HepG2 (cell line): ENCODE measurements around the gene HTR4. TPM values are rescaled to one million over a fixed set of nuclear protein-coding genes. Genes with fewer than 3 reads are reported as not detected.

Source experiments
- ATAC-seq: fragments of 200-7000 bp; cut with Tn5 transposase; 3 replicates; pipeline ENCODE4 v1.9.1; 2020; ENCODE audit warnings: mild to moderate bottlenecking, moderate library complexity
- BruUV-seq: library from RNA; stranded (reverse); fragments of 400-500 nt; replicated peaks from 2 replicates; lab custom pipeline; 2021; lab: Mats Ljungman, UMichigan
- CTCF ChIA-PET: fragments of 300-600 bp; formaldehyde crosslinking; extraction: SDS; loops from one replicate; lab custom pipeline; 2021; ENCODE audit warnings: low total read pairs, inconsistent platforms, low intra/inter-chr PET ratio; lab: Yijun Ruan, JAX
- POLR2A ChIA-PET: fragments of 350-600 bp; sonication (Branson Sonifier 250); formaldehyde crosslinking; loops from one replicate; lab custom pipeline; 2020; ENCODE audit warnings: antibody characterized with exemption, inconsistent platforms; lab: Yijun Ruan, JAX
- DNase-seq: peaks from one replicate; pipeline ENCODE4 v3.0.0-alpha.2; 2015; ENCODE audit warnings: low spot score
- FAIRE-seq: peaks from 3 replicates; lab custom pipeline; 2011; peaks lifted over from hg19 to GRCh38; lab: Jason Lieb, UNC
- H2AFZ ChIP-seq: one replicate; pipeline ENCODE4 v1.6.1; 2011; ENCODE audit warnings: low read length, inconsistent platforms
- H3K27ac ChIP-seq: fragments of 300-600 bp; 3 replicates; pipeline ENCODE4 v1.8.0; 2011; ENCODE audit warnings: mixed run types, mild to moderate bottlenecking, mixed read lengths, low read length, inconsistent platforms; ENCODE audit not compliant: insufficient read depth; ENCODE audit errors: extremely low read length
- H3K27me3 ChIP-seq, 2 experiments: fragments of 200-600 bp in 1 of 2; 2 replicates in 1 of 2; 3 replicates in 1 of 2; pipeline versions ENCODE4 v1.6.0 to v1.8.0; 2011; ENCODE audit warnings: low read length in 2 of 2, mild to moderate bottlenecking in 2 of 2, moderate library complexity in 2 of 2, inconsistent platforms in 1 of 2; ENCODE audit not compliant: insufficient read depth in 2 of 2, control insufficient read depth in 1 of 2
- H3K36me3 ChIP-seq, 2 experiments: fragments of 200-600 bp in 1 of 2; replicated peaks in 1 of 2; 2 replicates in 1 of 2; 3 replicates in 1 of 2; pipeline versions ENCODE4 v1.5.1 to v1.8.0; 2011; ENCODE audit warnings: low read length in 2 of 2, inconsistent platforms in 1 of 2; ENCODE audit not compliant: insufficient read depth in 2 of 2, control insufficient read depth in 1 of 2
- H3K4me1 ChIP-seq: 2 replicates; pipeline ENCODE4 v1.5.1; 2012; ENCODE audit warnings: low read length, inconsistent platforms; ENCODE audit not compliant: insufficient read depth
- H3K4me2 ChIP-seq: 2 replicates; pipeline ENCODE4 v1.6.0; 2011; ENCODE audit warnings: low read depth, low read length, inconsistent platforms
- H3K4me3 ChIP-seq, 3 experiments: fragments of 200-600 bp in 1 of 3; sonication (generic), shearing (Covaris generic) in 1 of 3; replicated peaks in 1 of 3; 2 replicates each; pipeline ENCODE4 v1.5.1; 2011 to 2016; ENCODE audit warnings: low read length in 3 of 3, inconsistent platforms in 2 of 3, low read depth in 2 of 3, mild to moderate bottlenecking in 2 of 3, control low read depth in 1 of 3, mixed read lengths in 1 of 3; ENCODE audit not compliant: insufficient read depth in 1 of 3
- H3K79me2 ChIP-seq: one replicate; pipeline ENCODE4 v1.6.1; 2011; ENCODE audit warnings: low read length, inconsistent platforms; ENCODE audit not compliant: insufficient read depth
- H3K9ac ChIP-seq: 2 replicates; pipeline ENCODE4 v1.6.0; 2011; ENCODE audit warnings: mild to moderate bottlenecking, low read depth, low read length, inconsistent platforms; ENCODE audit not compliant: insufficient read depth
- H3K9me3 ChIP-seq: 2 replicates; pipeline ENCODE4 v1.5.1; 2012; ENCODE audit warnings: mild to moderate bottlenecking, low read length
- H4K20me1 ChIP-seq: 2 replicates; pipeline ENCODE4 v1.6.0; 2011; ENCODE audit warnings: inconsistent platforms, mild to moderate bottlenecking, low read length, moderate library complexity; ENCODE audit not compliant: insufficient read depth
- FOXC1 ChIP-seq: sonication (generic); formaldehyde crosslinking; IDR thresholded peaks from 2 replicates; pipeline ENCODE4 v1.8.0; 2022; ENCODE audit warnings: mild to moderate bottlenecking, missing genetic modification reagents, borderline replicate concordance
- SETDB1 ChIP-seq: sonication (generic); formaldehyde crosslinking; IDR thresholded peaks from 2 replicates; pipeline ENCODE4 v1.5.1; 2020; ENCODE audit warnings: missing genetic modification reagents, mild to moderate bottlenecking, borderline replicate concordance
- SOX5 ChIP-seq: IDR thresholded peaks from 2 replicates; pipeline ENCODE4 v1.6.1; 2016; ENCODE audit warnings: borderline replicate concordance
- ZBTB4 ChIP-seq: sonication (generic); formaldehyde crosslinking; IDR thresholded peaks from 2 replicates; pipeline ENCODE4 v1.4.0; 2020; ENCODE audit warnings: missing genetic modification reagents, mild to moderate bottlenecking, borderline replicate concordance
- ZNF414 ChIP-seq: sonication (generic); formaldehyde crosslinking; IDR thresholded peaks from 2 replicates; pipeline ENCODE4 v1.5.0; 2020; ENCODE audit warnings: missing genetic modification reagents
- ZNF550 ChIP-seq: sonication (generic); formaldehyde crosslinking; IDR thresholded peaks from 2 replicates; pipeline ENCODE4 v1.4.0; 2020; ENCODE audit warnings: mild to moderate bottlenecking, missing genetic modification reagents, borderline replicate concordance
- ZNF747 ChIP-seq: sonication (generic); formaldehyde crosslinking; IDR thresholded peaks from 2 replicates; pipeline ENCODE4 v1.8.1; 2023; ENCODE audit warnings: missing genetic modification reagents, mild to moderate bottlenecking, borderline replicate concordance
- WGBS: methylation state at CpG from one replicate; pipeline ENCODE4 v1.1.6; 2017; ENCODE audit warnings: low lambda C conversion rate; 5-methylcytosine and 5-hydroxymethylcytosine counted together
- in situ Hi-C: cut with HindIII; loops from 2 replicates; pipeline ENCODE4 v1.10.0; 2017; ENCODE audit warnings: low pct_unique_long_range_greater_than_20kb; ENCODE audit not compliant: extremely low pct_ligation_motif_present
- intact Hi-C: fragments of 100-400 bp; cut with micrococcal nuclease; formaldehyde crosslinking; loops from one replicate; pipeline ENCODE4 v1.10.0; 2022; ENCODE audit not compliant: unreplicated experiment
- polyA plus RNA-seq, 8 experiments: library from polyadenylated mRNA; depleted of rRNA in 3 of 8; stranded (reverse) in 7 of 8; unstranded in 1 of 8; fragments of >200 nt; fragmentation: Illumina TruSeq in 4 of 8; extraction: Trizol in 4 of 8; gene quantifications; 2 replicates each; pipeline versions ENCODE4 v1.2.1 to v1.2.3, GENCODE V29; 2011 to 2016; ENCODE audit warnings: low read depth in 4 of 8, missing spikeins in 1 of 8, mixed read lengths in 1 of 8; ENCODE audit not compliant: insufficient read depth in 1 of 8
- total RNA-seq, 5 experiments: library from RNA; depleted of rRNA; stranded (reverse); fragments of >200 nt; fragmentation: Illumina TruSeq; extraction: Trizol; gene quantifications; 2 replicates each; pipeline ENCODE4 v1.2.3, GENCODE V29; 2016; ENCODE audit warnings: low read depth in 1 of 5
- TF ChIP-seq, protein P1 (sequence below): sonication (generic); formaldehyde crosslinking; IDR thresholded peaks from 2 replicates; pipeline ENCODE4 v1.4.0; 2020; ENCODE audit warnings: missing genetic modification reagents, low read depth, mild to moderate bottlenecking, borderline replicate concordance
- TF ChIP-seq, protein P2 (sequence below): sonication (generic); formaldehyde crosslinking; IDR thresholded peaks from 2 replicates; pipeline ENCODE4 v1.4.0; 2020; ENCODE audit warnings: low read depth, mild to moderate bottlenecking, missing genetic modification reagents
- TF ChIP-seq, protein P3 (sequence below): sonication (generic); formaldehyde crosslinking; IDR thresholded peaks from 2 replicates; pipeline ENCODE4 v1.5.0; 2020; ENCODE audit warnings: missing genetic modification reagents

The HTR4 gene
- total and polyA plus RNA-seq, 2 of the 13 experiments (the other 11 are each of a cell fraction or from before 2014, with no cell fraction given): not detected

GRCh38 chr5:148626986-148627385 lies 27.3 kb downstream of the HTR4 start:
- Histone ChIP-seq H4K20me1 (no peaks in the 10 kb centered on the region), H3K4me1 (no peaks in the 10 kb centered on the region), H3K27ac (no peak overlapping the region), H3K4me3 (no peak overlapping the region), H3K27me3 (no peaks in the 10 kb centered on the region), H3K9me3 (no peaks in the 10 kb centered on the region), H3K4me2 (no peak overlapping the region), H2AFZ (no peak overlapping the region), H3K36me3 (no peaks in the 10 kb centered on the region), H3K79me2 (no peaks in the 10 kb centered on the region), H3K9ac (no peak overlapping the region)
- intact Hi-C loops (no loop called here), in situ Hi-C loops (no loop called here)
- ChIA-PET POLR2A (no interaction called here), CTCF (no interaction called here)
- no peak for FAIRE-seq
- no TSS peak for BruUV-seq
- TF ChIP-seq, protein P1, sequence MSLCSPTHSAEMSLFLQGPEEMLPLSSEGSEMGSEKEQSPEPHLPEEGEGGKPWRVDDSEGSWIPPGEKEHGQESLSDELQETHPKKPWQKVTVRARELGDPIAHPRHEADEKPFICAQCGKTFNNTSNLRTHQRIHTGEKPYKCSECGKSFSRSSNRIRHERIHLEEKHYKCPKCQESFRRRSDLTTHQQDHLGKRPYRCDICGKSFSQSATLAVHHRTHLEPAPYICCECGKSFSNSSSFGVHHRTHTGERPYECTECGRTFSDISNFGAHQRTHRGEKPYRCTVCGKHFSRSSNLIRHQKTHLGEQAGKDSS (CRISPR knock-in tag): no peak
- no peak for TF ChIP-seq ZNF550 (CRISPR knock-in tag)
- no peak for TF ChIP-seq ZNF747 (CRISPR knock-in tag)
- no peak for TF ChIP-seq ZBTB4 (CRISPR knock-in tag)
- TF ChIP-seq SETDB1: no peak
- TF ChIP-seq SOX5 (CRISPR knock-in tag): no peak
- TF ChIP-seq FOXC1: no peak
- TF ChIP-seq, protein P2, sequence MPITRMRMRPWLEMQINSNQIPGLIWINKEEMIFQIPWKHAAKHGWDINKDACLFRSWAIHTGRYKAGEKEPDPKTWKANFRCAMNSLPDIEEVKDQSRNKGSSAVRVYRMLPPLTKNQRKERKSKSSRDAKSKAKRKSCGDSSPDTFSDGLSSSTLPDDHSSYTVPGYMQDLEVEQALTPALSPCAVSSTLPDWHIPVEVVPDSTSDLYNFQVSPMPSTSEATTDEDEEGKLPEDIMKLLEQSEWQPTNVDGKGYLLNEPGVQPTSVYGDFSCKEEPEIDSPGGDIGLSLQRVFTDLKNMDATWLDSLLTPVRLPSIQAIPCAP (CRISPR knock-in tag): no peak
- TF ChIP-seq, protein P3, sequence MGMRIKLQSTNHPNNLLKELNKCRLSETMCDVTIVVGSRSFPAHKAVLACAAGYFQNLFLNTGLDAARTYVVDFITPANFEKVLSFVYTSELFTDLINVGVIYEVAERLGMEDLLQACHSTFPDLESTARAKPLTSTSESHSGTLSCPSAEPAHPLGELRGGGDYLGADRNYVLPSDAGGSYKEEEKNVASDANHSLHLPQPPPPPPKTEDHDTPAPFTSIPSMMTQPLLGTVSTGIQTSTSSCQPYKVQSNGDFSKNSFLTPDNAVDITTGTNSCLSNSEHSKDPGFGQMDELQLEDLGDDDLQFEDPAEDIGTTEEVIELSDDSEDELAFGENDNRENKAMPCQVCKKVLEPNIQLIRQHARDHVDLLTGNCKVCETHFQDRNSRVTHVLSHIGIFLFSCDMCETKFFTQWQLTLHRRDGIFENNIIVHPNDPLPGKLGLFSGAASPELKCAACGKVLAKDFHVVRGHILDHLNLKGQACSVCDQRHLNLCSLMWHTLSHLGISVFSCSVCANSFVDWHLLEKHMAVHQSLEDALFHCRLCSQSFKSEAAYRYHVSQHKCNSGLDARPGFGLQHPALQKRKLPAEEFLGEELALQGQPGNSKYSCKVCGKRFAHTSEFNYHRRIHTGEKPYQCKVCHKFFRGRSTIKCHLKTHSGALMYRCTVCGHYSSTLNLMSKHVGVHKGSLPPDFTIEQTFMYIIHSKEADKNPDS (CRISPR knock-in tag): no peak
- no peak for TF ChIP-seq ZNF414 (CRISPR knock-in tag)
- no peak for ATAC-seq
- DNase-seq: no peak
- WGBS: 27% methylated on average over 5 of the region's 5 CpGs
